HPDE6-E6E7 (cell line): ENCODE results near the gene SYNDIG1.

Experiments
- DNase-seq: peaks from one replicate; pipeline ENCODE4 v3.0.0; 2011; ENCODE audit warnings: missing footprints; ENCODE audit errors: extremely low spot score

The SYNDIG1 gene

GRCh38 chr20:24469116-24469893 is at the start of gene SYNDIG1:
Gene SYNDIG1, plus strand, starts transcription at chr20:24469629. Its CDS starts 73,469 bp downstream, at chr20:24543098.
- no peak for DNase-seq

- DNase-seq = no peak
These were observed 49.6 kb upstream of the SYNDIG1 start for GRCh38 chr20:24419786-24420185.

- no peak for DNase-seq
These were observed 48.9 kb upstream of the SYNDIG1 start for GRCh38 chr20:24420567-24420966.

DNA sequence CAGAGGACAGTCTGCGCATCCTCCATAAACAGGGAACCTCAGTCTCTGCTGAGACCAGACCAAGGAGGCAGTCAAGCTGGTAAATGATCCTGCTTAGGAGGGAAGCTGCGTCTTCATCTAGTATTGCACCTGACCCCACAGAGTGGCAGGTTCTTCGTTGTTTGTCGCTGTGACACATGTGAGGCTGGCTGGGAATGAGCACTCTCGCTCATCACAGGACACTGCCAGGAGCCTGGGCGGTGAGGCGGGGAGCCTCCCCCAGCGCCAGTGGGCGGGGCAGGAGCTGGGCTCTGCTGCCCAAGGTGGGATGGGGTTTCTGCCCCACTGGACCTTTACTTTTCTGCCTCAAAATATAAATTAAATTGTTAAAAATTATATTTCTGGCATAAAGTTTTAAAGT is 48.4 kb upstream of the SYNDIG1 start:
- no peak for DNase-seq

GRCh38 chr20:24422091-24422760 is 47.2 kb upstream of the SYNDIG1 start:
- no peak for DNase-seq

DNA sequence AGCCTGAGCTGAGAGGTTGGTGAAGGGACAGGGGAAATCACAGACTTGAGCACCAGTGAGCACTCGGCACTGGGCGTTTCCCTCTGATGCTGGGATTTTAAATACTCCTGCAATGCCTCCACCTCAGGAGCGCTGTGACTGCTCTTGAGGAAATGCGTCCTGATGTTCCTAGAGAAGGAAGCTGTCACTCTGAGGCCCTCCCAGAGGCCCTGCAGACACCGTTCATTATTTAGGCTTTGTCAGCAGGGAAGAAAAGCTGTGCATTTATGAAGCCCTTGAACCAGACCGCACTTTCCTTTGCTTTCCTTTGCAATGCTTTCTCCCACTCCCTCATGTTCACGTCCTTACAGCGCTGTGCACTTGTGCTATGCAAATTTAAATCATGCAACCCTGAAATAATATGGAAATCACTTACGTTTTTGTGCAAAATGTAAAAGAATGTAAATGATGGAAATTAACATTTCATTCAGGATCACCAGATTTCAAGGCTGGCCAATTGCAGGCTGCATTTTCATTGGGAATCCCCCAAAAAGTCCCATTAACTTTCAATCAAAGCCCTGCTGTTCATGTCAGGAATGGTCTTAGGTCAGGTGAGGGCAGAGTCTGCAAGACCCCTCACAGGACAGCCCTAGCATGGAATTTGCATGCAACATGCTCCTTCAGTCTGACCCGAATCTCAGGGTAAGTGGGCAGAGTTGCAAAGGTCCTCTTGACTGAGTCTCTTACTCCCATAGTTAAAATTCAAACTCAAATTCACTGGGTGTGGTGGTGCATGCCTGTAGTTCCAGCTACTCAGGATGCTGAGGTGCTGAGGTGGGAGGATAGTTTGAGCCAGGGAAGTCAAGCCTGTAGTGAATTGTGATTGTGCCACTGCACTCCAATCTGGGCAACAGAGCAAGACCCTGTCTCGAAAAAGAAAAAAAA is 45.8 kb upstream of the SYNDIG1 start:
- no peak for DNase-seq

- no peak for DNase-seq
These were observed 43.8 kb upstream of the SYNDIG1 start for GRCh38 chr20:24425523-24426135.

DNA sequence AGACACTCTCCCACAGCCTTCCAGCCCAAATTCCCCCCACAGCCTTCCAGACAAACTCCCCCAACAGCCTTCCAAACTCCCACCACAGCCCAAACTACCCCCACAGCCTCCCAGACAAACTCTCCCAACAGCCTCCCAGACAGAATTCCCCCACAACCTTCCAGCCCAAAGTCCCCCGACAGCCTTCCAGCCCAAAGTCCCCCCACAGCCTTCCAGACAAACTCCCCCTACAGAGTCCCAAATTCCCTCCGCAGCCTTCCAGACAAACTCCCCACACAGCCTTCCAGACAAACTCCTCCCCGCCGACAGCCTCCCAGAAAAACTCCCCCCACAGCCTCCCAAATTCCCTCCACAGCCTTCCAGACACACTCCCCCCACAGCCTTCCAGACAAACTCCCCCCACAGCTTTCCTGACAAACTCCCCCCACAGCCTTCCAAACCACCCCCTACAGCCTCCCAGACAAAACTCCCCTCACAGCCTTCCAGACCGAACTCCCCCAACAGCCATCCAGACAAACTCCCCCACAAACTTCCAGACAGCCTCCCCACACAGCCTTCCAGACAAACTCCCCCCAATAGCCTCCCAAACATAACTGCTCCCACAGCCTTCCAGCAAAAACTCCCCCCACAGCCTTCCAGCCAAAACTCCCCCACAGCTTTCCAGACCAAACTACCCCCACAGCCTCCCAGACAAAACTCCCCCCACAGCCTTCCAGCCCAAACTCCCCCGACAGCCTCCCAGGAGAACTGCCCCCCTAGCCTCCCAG is 38.0 kb upstream of the SYNDIG1 start:
- no peak for DNase-seq

GRCh38 chr20:24432046-24432442 is 37.4 kb upstream of the SYNDIG1 start:
- DNase-seq = no peak

- no peak for DNase-seq
These were observed 33.3 kb upstream of the SYNDIG1 start for GRCh38 chr20:24436160-24436559.

- no peak for DNase-seq
These were observed 32.0 kb upstream of the SYNDIG1 start for GRCh38 chr20:24437196-24438082.

GRCh38 chr20:24438331-24438730 is 31.1 kb upstream of the SYNDIG1 start:
- DNase-seq = no peak

DNA sequence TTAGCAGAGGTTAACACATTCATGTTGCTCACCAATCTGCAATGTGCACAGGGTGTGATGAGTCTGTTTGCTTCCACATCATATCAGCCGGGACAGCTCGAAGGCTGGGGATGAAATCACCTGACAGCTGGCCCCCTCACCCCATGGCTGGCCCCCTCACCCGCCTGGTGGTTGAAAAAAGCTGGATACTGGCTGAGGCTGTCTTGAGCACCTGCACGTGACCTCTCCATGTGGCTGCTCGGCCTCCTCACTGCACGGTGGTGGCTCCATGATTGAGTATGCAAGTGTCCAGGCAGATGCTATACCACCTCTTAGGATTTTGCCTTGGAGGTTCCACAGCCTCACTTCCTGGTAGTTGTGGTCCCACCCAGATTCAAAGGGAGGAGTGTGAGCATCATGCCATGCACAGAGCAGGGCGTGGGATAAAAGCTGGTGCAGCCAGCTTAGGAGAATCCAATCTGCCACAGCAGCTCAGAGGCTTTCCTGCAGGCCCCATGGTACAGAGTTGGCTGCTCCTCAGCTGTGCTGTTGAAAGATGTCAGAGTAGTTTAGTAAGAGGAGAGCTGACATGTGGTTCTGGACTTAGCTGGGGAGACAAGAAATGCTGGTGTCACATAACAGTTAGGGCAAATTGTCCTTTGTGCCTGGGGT is 29.6 kb upstream of the SYNDIG1 start:
- no peak for DNase-seq

DNA sequence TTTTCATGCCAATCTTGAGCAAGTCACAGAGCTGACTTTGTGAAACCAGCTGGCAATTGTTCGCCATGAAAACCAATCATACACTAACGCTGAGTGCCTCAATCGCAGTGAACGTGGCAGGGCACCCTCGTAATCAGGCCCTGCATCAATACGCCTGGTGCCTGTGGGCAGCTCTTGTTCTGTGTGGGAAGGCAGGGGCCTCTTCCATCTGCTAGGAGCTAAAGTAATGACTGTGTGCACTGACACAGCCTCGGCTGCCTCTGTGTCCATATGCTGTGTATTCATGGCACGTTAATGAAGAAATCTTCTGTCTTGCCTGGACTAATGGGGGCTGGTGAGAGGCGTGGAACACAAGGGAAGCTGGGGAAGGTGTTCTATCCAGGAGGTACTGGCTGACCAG is 27.8 kb upstream of the SYNDIG1 start:
- DNase-seq = no peak

DNA sequence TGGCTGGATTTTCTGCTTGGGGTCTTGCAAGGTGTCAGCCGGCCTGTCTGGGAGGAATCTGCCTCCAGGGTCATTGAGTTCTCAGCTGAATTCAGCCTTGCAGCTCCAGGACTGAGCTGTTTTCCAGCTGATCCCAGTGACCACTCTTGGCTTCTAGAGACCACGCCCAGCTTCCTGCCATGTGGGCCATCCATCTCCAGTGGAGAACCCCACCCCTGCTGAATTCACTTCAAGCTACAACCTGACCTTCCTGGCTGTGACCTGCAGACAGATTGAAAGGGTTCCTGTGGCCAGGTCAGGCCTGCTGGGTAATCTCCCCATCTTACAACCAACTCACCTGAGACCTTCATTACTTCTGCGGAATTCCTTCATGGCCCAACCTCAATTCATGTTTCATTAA is 26.5 kb upstream of the SYNDIG1 start:
- no peak for DNase-seq

GRCh38 chr20:24443436-24443835 is 26.0 kb upstream of the SYNDIG1 start:
- no peak for DNase-seq

- no peak for DNase-seq
These were observed 24.8 kb upstream of the SYNDIG1 start for GRCh38 chr20:24444526-24445190.

DNA sequence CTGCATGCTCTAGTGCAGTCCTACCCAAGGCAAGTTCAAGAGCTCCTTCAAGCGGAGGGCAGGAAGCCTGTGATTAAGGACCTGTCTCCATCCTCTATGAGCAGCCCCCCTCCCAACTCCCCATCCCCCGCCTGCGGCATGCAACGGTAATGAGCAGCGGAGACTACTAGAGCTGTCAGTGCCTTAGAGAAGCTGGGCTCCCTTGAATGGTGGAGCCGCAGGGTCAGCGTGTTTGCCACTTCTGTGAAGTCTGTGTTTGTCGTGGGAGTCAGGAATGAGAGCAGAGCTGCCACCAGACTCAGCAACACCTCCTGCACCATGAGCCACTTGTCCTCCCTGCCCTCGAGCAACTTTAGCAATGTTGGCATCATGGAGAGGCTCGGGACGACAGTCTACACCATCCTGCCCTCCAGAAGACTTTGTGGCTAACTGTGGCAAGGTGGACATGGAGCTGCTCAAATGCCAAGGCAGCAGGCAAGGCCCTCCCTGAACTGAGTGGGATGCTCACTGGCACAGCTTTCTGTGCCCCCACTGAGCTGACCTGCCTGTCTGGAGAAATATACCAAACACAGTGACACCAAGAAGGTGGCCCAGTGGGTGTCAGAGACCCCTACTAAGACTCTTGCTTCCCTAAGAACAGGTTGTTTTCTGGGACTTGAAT is 23.8 kb upstream of the SYNDIG1 start:
- DNase-seq = no peak
